GM06990 (cell line): ENCODE results near the gene DST.

Experiments used
- DNase-seq: peaks from one replicate; pipeline ENCODE4 v3.0.0-alpha.2; 2011; ENCODE audit not compliant: insufficient read length; ENCODE audit errors: extremely low read depth
- H3K27me3 ChIP-seq: replicated peaks from 2 replicates; pipeline ENCODE4 v1.6.0; 2011; ENCODE audit warnings: low read length; ENCODE audit not compliant: control insufficient read depth, insufficient read depth
- H3K36me3 ChIP-seq: 2 replicates; pipeline ENCODE4 v1.5.1; 2011; ENCODE audit warnings: low read length; ENCODE audit not compliant: control insufficient read depth, insufficient read depth
- H3K4me3 ChIP-seq: replicated peaks from 2 replicates; pipeline ENCODE4 v1.5.1; 2011; ENCODE audit warnings: low read depth, mild to moderate bottlenecking, control low read depth, low read length
- TF ChIP-seq, protein P1 (sequence below): IDR thresholded peaks from 2 replicates; pipeline ENCODE4 v1.5.1; 2011; ENCODE audit warnings: low read length, control low read depth, mild to moderate bottlenecking, inconsistent platforms; ENCODE audit not compliant: insufficient read depth, poor library complexity, severe bottlenecking

DST gene

GRCh38 chr6:56625356-56625755 is 17.3 kb downstream of the DST start:
- no peak for DNase-seq
- Histone ChIP-seq H3K27me3 (no peaks in the 10 kb centered on the region), H3K36me3 (no peaks in the 10 kb centered on the region; the same call in none of the 2 replicates), H3K4me3 (no peak overlapping the region)
- TF ChIP-seq, protein P1, sequence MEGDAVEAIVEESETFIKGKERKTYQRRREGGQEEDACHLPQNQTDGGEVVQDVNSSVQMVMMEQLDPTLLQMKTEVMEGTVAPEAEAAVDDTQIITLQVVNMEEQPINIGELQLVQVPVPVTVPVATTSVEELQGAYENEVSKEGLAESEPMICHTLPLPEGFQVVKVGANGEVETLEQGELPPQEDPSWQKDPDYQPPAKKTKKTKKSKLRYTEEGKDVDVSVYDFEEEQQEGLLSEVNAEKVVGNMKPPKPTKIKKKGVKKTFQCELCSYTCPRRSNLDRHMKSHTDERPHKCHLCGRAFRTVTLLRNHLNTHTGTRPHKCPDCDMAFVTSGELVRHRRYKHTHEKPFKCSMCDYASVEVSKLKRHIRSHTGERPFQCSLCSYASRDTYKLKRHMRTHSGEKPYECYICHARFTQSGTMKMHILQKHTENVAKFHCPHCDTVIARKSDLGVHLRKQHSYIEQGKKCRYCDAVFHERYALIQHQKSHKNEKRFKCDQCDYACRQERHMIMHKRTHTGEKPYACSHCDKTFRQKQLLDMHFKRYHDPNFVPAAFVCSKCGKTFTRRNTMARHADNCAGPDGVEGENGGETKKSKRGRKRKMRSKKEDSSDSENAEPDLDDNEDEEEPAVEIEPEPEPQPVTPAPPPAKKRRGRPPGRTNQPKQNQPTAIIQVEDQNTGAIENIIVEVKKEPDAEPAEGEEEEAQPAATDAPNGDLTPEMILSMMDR: no peak

GRCh38 chr6:56624728-56625069 is 18.0 kb downstream of the DST start:
- no peak for DNase-seq
- Histone ChIP-seq H3K4me3 (no peak overlapping the region), H3K27me3 (no peaks in the 10 kb centered on the region), H3K36me3 (peaks cover 1% of the 10 kb centered on the region)
- TF ChIP-seq, protein P1: no peak

DNA sequence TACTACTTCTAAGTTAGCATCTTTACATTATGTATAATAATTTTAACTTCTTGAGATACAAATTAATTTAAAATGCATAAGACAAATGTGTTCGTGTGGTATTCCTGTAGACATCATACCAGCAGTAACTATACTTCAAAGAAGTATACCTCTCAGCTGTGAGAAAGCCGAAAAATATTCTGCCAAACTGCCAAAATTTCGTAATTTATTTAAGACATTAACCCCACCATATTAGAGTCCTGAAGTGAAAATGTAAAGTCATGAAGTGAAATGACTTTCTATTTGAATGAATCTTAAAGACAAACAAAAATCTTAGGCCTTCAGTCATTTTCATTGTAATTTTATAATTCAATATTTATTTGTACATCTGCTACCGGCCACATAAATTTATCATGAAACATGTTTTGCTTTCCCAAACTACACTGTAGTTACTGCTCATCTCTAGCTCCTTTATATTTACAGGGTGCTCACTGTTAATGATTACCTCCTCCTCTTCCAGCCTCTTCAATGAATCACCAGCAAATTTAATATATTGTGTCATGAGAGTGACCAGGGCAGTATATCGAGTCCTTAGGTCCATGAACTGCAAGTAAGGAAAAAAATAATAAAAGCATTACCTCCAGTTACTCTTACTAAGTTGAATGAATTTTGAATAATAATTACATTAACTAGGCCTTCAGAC is 18.5 kb downstream of the DST start:
- H3K4me3 ChIP-seq: no peak overlapping the region
- DNase-seq: no peak
- peaks cover 1% of the 10 kb centered on the region for H3K36me3 ChIP-seq
- TF ChIP-seq, protein P1: no peak
- no peaks in the 10 kb centered on the region for H3K27me3 ChIP-seq

- H3K4me3 ChIP-seq: no peak overlapping the region
- no peak for DNase-seq
- H3K36me3 ChIP-seq: peaks cover 12% of the 10 kb centered on the region
- no peaks in the 10 kb centered on the region for H3K27me3 ChIP-seq
- TF ChIP-seq, protein P1: no peak
These were observed 22.3 kb downstream of the DST start for GRCh38 chr6:56620229-56620868.

GRCh38 chr6:56618050-56618449 is 24.6 kb downstream of the DST start:
- Histone ChIP-seq H3K36me3 (peaks cover 12% of the 10 kb centered on the region), H3K4me3 (no peak overlapping the region), H3K27me3 (no peaks in the 10 kb centered on the region)
- no peak for DNase-seq
- TF ChIP-seq, protein P1: peak; percentile 36
